CD8-positive, alpha-beta memory T cell (primary cell): ENCODE data around the gene RPS6KA2. TPM values are rescaled to one million over a fixed set of nuclear protein-coding genes. Genes with fewer than 3 reads are reported as not detected.

Experiments
- CTCF ChIA-PET: fragments of 350-600 bp; sonication (Branson Sonifier 250); formaldehyde crosslinking; loops from one replicate; lab custom pipeline; 2021; ENCODE audit warnings: antibody characterized with exemption; lab: Charles Lee
- POLR2A ChIA-PET: fragments of 350-600 bp; sonication (Branson Sonifier 250); formaldehyde crosslinking; loops from one replicate; lab custom pipeline; 2021; ENCODE audit warnings: antibody characterized with exemption; lab: Charles Lee
- DNase-seq, 5 donors: peaks; one replicate each; pipeline versions ENCODE4 v3.0.0 to v3.0.0-alpha.2; 2020 to 2022; ENCODE audit warnings: mixed read lengths in 1 of 5
- H3K27ac ChIP-seq: one replicate; pipeline ENCODE4 v1.7.0; 2013; ENCODE audit warnings: low read depth, mild to moderate bottlenecking, low read length, moderate library complexity
- H3K27me3 ChIP-seq: 2 replicates; pipeline ENCODE4 v1.7.0; 2013; ENCODE audit warnings: low read length, mild to moderate bottlenecking; ENCODE audit not compliant: insufficient read depth, poor library complexity, severe bottlenecking
- H3K36me3 ChIP-seq: 2 replicates; pipeline ENCODE4 v1.7.0; 2013; ENCODE audit warnings: mild to moderate bottlenecking, low read length, moderate library complexity; ENCODE audit not compliant: insufficient read depth
- H3K4me1 ChIP-seq: 2 replicates; pipeline ENCODE4 v1.7.0; 2013; ENCODE audit warnings: mild to moderate bottlenecking, low read length, moderate library complexity; ENCODE audit not compliant: insufficient read depth
- H3K4me3 ChIP-seq: 2 replicates; pipeline ENCODE4 v1.7.0; 2013; ENCODE audit warnings: mild to moderate bottlenecking, low read length
- H3K9me3 ChIP-seq: 2 replicates; pipeline ENCODE4 v1.7.0; 2013; ENCODE audit warnings: mild to moderate bottlenecking, low read length
- H3K27ac Mint-ChIP-seq, 8 donors: one replicate each; pipeline ENCODE4 v1.8.0; 2020 to 2021; ENCODE audit warnings: mixed read lengths in 8 of 8, mild to moderate bottlenecking in 6 of 8, inconsistent platforms in 3 of 8, moderate library complexity in 3 of 8
- H3K27me3 Mint-ChIP-seq, 2 donors: one replicate each; pipeline ENCODE4 v1.8.0; 2020 to 2021; ENCODE audit warnings: mixed read lengths in 2 of 2, mild to moderate bottlenecking in 1 of 2, moderate library complexity in 1 of 2
- H3K36me3 Mint-ChIP-seq, 3 donors: one replicate each; pipeline ENCODE4 v1.8.0; 2020 to 2021; ENCODE audit warnings: mixed read lengths in 3 of 3, inconsistent platforms in 1 of 3, mild to moderate bottlenecking in 1 of 3
- H3K4me1 Mint-ChIP-seq, 3 donors: one replicate each; pipeline ENCODE4 v1.8.0; 2020 to 2021; ENCODE audit warnings: mixed read lengths in 3 of 3, inconsistent platforms in 1 of 3, mild to moderate bottlenecking in 1 of 3
- H3K4me3 Mint-ChIP-seq, 7 donors: one replicate each; pipeline ENCODE4 v1.8.0; 2020 to 2021; ENCODE audit warnings: mixed read lengths in 7 of 7, mild to moderate bottlenecking in 6 of 7, moderate library complexity in 4 of 7, inconsistent platforms in 2 of 7
- H3K9me3 Mint-ChIP-seq, 5 donors: one replicate each; pipeline ENCODE4 v1.8.0; 2020 to 2022; ENCODE audit warnings: mixed read lengths in 5 of 5, mild to moderate bottlenecking in 3 of 5, moderate library complexity in 2 of 5, inconsistent platforms in 1 of 5
- polyA plus RNA-seq: library from polyadenylated mRNA; unstranded; fragments of 300-500 nt; fragmentation: Illumina TruSeq; gene quantifications from one replicate; pipeline ENCODE4 v1.2.3, GENCODE V29; 2021
- total RNA-seq, 2 experiments: library from RNA; stranded (reverse); gene quantifications; one replicate each; pipeline ENCODE4 v1.2.3, GENCODE V29; 2021

Gene RPS6KA2
- total and polyA plus RNA-seq, 3 experiments from 2014 or later: 3.6 to 4.7 (median 4.6) TPM

- H3K4me3 Mint-ChIP-seq: peak overlapping the region in 4 of 7 donors; percentile 77 to 83 (median 80)
- POLR2A ChIA-PET: interaction anchor here (0.6 to 1.5 kb wide), 6 partner anchors 24 to 650 kb away, joined by 3 to 6 read pairs (median 4); partner anchors contain the start of gene RPS6KA2
- H3K36me3 Mint-ChIP-seq: no peaks in the 10 kb centered on the region
- Histone ChIP-seq H3K4me1 (peaks cover 23% of the 10 kb centered on the region), H3K36me3 (no peaks in the 10 kb centered on the region), H3K27me3 (no peaks in the 10 kb centered on the region), H3K4me3 (peak overlapping the region; percentile 38), H3K9me3 (no peaks in the 10 kb centered on the region), H3K27ac (peak overlapping the region; percentile 62)
- H3K9me3 Mint-ChIP-seq: no peaks in the 10 kb centered on the region
- H3K27ac Mint-ChIP-seq: peak overlapping the region; percentile 89 to 100 (median 96)
- no peaks in the 10 kb centered on the region for H3K27me3 Mint-ChIP-seq
- no peak for DNase-seq
- H3K4me1 Mint-ChIP-seq: peaks cover 27 to 31% (median 31%) of the 10 kb centered on the region in 3 donors
- CTCF ChIA-PET: interaction anchor here (1.1 to 2.6 kb wide), 10 partner anchors 51 to 213 kb away, joined by 3 to 8 read pairs (median 4); partner anchors contain the start of gene RPS6KA2
Measured at GRCh38 chr6:166488701-166489100, 138.3 kb downstream of the RPS6KA2 start.

- Histone ChIP-seq H3K9me3 (no peaks in the 10 kb centered on the region), H3K36me3 (no peaks in the 10 kb centered on the region), H3K4me3 (peak overlapping the region; percentile 38), H3K27me3 (no peaks in the 10 kb centered on the region), H3K27ac (peak overlapping the region; percentile 62), H3K4me1 (peaks cover 23% of the 10 kb centered on the region)
- ChIA-PET CTCF (interaction anchor here (1.1 to 2.6 kb wide), 9 partner anchors 51 to 139 kb away, joined by 3 to 8 read pairs (median 5); partner anchors contain the start of gene RPS6KA2), POLR2A (interaction anchor here (0.6 to 1.5 kb wide), 5 partner anchors 25 to 651 kb away, joined by 3 to 6 read pairs (median 3); partner anchors contain the start of gene RPS6KA2)
- Mint-ChIP-seq H3K4me3 (peak overlapping the region; percentile 11 to 84 (median 78)), H3K36me3 (no peaks in the 10 kb centered on the region), H3K27ac (peak overlapping the region; percentile 89 to 100 (median 96)), H3K27me3 (no peaks in the 10 kb centered on the region), H3K9me3 (no peaks in the 10 kb centered on the region), H3K4me1 (peaks cover 27 to 31% (median 31%) of the 10 kb centered on the region in 3 donors)
- DNase-seq: peak; percentile 67 to 86 (median 82)
Measured at GRCh38 chr6:166488076-166488685, 138.9 kb downstream of the RPS6KA2 start.

GRCh38 chr6:166487148-166487547 is 139.9 kb downstream of the RPS6KA2 start:
- ChIA-PET CTCF (no interaction called here), POLR2A (interaction anchor here (1.0 to 1.5 kb wide), 2 partner anchors 54 to 140 kb away, joined by 3 to 6 read pairs; partner anchors contain the start of gene RPS6KA2)
- Mint-ChIP-seq H3K4me3 (peak overlapping the region in 5 of 7 donors; percentile 19 to 83 (median 77)), H3K4me1 (peaks cover 27 to 31% (median 31%) of the 10 kb centered on the region in 3 donors), H3K36me3 (no peaks in the 10 kb centered on the region), H3K27me3 (no peaks in the 10 kb centered on the region), H3K27ac (peak overlapping the region; percentile 89 to 100 (median 96)), H3K9me3 (no peaks in the 10 kb centered on the region)
- Histone ChIP-seq H3K27me3 (no peaks in the 10 kb centered on the region), H3K4me1 (peaks cover 23% of the 10 kb centered on the region), H3K36me3 (no peaks in the 10 kb centered on the region), H3K4me3 (peak overlapping the region; percentile 38), H3K9me3 (no peaks in the 10 kb centered on the region), H3K27ac (no peak overlapping the region)
- DNase-seq: no peak

DNA sequence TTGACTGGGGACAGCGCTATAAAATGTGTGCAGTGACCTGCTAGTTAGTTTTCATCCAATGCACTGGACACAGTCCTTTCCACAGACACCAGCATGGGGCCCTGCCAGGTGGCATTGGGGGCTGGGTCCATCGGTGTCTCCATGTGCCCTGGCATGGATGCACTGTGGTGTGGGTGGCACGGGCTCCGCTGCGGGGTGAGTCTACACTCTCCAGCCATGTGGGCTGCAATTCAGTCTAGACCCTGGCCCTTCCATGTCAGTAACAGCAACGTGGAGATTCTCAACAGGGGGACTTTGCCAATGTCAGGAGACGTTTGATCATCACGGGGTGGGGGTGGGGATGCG is 140.5 kb downstream of the RPS6KA2 start:
- ChIA-PET CTCF (no interaction called here), POLR2A (no interaction called here)
- H3K9me3 ChIP-seq: no peaks in the 10 kb centered on the region
- H3K27me3 ChIP-seq: no peaks in the 10 kb centered on the region
- Mint-ChIP-seq H3K4me1 (peaks cover 27 to 31% (median 31%) of the 10 kb centered on the region in 3 donors), H3K36me3 (no peaks in the 10 kb centered on the region), H3K27ac (peak overlapping the region in 1 of 8 donors; percentile 96), H3K4me3 (peak overlapping the region in 1 of 7 donors; percentile 40), H3K27me3 (no peaks in the 10 kb centered on the region), H3K9me3 (no peaks in the 10 kb centered on the region)
- no peak for DNase-seq
- H3K27ac ChIP-seq: no peak overlapping the region
- H3K4me1 ChIP-seq: peaks cover 23% of the 10 kb centered on the region
- H3K36me3 ChIP-seq: no peaks in the 10 kb centered on the region
- no peak overlapping the region for H3K4me3 ChIP-seq

DNA sequence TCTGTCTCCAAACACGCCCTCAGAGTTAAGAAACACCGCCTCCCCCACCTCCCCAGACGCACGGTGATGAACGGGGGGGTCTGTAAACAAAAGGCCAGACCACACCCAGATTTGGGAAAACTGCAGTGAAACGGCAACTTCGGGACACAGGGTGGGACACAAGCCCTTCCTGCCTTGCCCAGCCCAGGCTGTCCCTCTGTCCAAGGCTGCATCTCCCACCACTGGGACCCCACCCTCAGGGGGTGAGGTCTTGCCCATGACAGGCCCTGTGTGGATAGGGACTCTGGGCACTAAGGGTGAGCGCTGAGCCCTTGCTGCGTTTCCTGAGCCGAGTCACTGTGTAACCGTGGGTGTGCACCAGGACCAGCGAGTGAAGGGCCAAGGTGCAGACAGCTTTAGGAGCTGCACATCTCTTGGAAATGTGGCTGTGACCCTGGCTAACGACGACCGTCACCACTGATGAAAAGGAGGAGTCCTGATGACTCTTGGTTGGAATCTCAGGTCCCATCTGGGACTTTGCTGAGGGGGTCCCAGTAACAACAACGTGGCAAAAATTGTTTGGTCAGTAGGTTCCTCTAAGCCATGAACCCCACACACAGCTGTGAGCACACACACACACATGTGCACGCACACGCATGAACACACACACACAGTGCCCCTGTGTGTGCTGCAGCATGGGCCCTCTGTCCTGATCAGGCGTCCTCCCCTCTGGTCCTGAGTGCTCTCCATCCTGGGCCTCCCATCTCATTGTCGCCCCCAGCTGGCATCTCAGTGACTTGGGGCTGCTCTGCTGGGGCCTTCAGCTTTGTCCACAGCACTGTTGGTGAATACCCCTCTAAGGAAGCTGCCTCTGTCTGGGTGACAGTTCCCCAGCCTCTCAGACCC is 141.2 kb downstream of the RPS6KA2 start:
- ChIA-PET CTCF (no interaction called here), POLR2A (no interaction called here)
- H3K27me3 ChIP-seq: no peaks in the 10 kb centered on the region
- peaks cover 23% of the 10 kb centered on the region for H3K4me1 ChIP-seq
- no peaks in the 10 kb centered on the region for H3K36me3 ChIP-seq
- H3K4me3 ChIP-seq: no peak overlapping the region
- no peak overlapping the region for H3K4me3 Mint-ChIP-seq
- no peak for DNase-seq
- H3K9me3 ChIP-seq: no peaks in the 10 kb centered on the region
- no peaks in the 10 kb centered on the region for H3K27me3 Mint-ChIP-seq
- H3K27ac ChIP-seq: no peak overlapping the region
- H3K27ac Mint-ChIP-seq: peak overlapping the region in 3 of 8 donors; percentile 57 to 96 (median 96)
- H3K36me3 Mint-ChIP-seq: no peaks in the 10 kb centered on the region
- H3K9me3 Mint-ChIP-seq: no peaks in the 10 kb centered on the region
- H3K4me1 Mint-ChIP-seq: peaks cover 31% of the 10 kb centered on the region in 3 donors

DNA sequence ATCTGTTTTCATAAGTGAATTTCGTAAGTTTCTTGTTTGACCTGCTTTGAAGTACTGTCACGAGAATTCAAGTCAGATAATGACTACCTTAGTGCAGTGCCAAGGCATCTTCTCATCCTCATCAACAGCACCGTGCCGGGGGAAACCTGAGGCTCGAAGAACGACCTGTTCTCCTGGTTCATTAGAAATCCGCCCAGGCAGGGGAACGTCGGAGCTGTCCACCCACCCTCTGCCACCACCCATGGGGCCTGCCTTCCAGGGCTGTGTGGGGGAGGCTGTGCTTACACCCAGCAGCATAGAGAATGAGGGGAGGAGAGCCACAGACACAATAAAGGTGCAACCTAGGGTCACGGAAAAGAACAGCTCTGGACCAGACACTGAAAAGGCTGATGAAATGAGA is 142.2 kb downstream of the RPS6KA2 start:
- Mint-ChIP-seq H3K9me3 (no peaks in the 10 kb centered on the region), H3K4me3 (peak overlapping the region in 1 of 7 donors; percentile 9), H3K27ac (peak overlapping the region in 1 of 8 donors; percentile 96), H3K27me3 (no peaks in the 10 kb centered on the region), H3K4me1 (peaks cover 29 to 31% (median 31%) of the 10 kb centered on the region in 3 donors), H3K36me3 (no peaks in the 10 kb centered on the region)
- ChIA-PET CTCF (interaction anchor here (1.0 kb wide), 1 partner anchor 11 kb away, joined by 3 read pairs; no protein-coding TSS in a partner anchor), POLR2A (no interaction called here)
- H3K4me3 ChIP-seq: no peak overlapping the region
- no peaks in the 10 kb centered on the region for H3K9me3 ChIP-seq
- H3K36me3 ChIP-seq: no peaks in the 10 kb centered on the region
- H3K27me3 ChIP-seq: no peaks in the 10 kb centered on the region
- H3K27ac ChIP-seq: no peak overlapping the region
- peaks cover 23% of the 10 kb centered on the region for H3K4me1 ChIP-seq
- DNase-seq: no peak

DNA sequence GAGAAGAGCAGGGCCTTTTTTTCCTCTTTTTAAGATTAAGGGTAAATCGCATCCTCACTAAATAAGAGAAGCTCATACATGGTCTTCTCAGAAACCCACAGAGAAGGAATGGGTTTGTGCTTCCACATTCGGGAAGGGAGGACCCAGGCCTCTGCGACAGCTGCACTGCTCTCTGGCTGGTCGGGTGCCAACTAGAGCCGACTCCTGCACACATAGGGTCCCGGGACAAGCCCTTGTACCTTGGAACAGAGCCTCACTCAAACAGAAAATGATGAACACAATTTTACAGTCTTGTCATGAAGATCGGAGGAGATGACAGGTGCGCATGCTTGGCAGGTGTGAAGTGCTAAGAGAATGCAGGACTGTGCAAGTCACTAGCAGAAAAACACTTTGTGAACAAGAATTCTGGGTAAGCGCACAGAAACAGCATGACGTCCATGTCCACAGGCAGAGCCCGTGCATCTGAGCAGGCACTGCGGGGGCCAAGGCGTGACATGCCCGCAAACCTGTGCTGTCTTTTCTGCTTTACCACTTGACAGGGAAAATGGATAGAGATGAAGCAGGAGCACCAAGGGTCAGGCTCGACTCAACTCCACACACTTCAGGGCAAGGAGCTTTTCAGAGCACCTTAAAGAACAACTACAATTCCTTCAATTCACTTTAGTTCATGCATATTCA is 143.3 kb downstream of the RPS6KA2 start:
- Mint-ChIP-seq H3K27me3 (no peaks in the 10 kb centered on the region), H3K4me1 (peaks cover 21 to 23% (median 22%) of the 10 kb centered on the region in 3 donors), H3K4me3 (no peak overlapping the region), H3K27ac (peak overlapping the region in 4 of 8 donors; percentile 36 to 66 (median 50)), H3K36me3 (no peaks in the 10 kb centered on the region), H3K9me3 (no peaks in the 10 kb centered on the region)
- Histone ChIP-seq H3K27ac (no peak overlapping the region), H3K4me1 (peaks cover 20% of the 10 kb centered on the region), H3K4me3 (no peak overlapping the region), H3K36me3 (no peaks in the 10 kb centered on the region), H3K27me3 (no peaks in the 10 kb centered on the region), H3K9me3 (no peaks in the 10 kb centered on the region)
- POLR2A ChIA-PET: no interaction called here
- no peak for DNase-seq
- CTCF ChIA-PET: interaction anchor here (1.0 kb wide), 2 partner anchors 12 to 48 kb away, joined by 3 read pairs; no protein-coding TSS in a partner anchor
